ENCODE measurements around the gene ZNF771.

Gene ZNF771

DNA sequence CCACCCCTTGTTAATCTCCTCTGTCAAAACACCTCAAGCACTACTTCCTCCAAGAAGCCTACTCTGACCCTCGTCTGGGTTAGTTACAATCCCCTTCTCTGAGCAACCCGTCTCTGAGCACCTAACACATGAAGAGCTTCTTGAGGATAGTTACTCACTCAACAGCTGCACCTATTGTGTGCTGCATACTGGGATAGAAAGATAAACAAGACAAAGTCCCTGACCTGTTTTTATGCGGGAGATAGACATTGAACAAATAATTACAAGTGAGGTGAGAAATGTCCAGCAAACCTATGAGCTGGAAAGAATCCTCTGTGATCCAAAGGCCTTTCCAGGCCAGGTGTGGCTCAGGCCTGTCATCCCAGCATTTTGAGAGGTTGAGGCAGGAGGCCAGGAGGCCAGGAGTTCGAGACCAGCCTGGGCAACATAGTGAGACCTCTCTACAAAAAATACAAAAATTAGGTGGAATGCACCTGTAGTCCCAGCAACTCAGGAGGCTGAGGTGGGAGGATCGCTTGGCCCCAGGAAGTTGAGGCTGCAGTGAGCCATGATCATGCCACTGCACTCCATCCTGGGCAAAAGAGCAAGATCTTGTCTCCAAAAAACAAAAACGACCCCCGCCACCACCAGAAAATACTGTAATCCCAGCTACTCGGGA, 5.5 kb upstream of the ZNF771 start:
- TF ChIP-seq, protein P1, sequence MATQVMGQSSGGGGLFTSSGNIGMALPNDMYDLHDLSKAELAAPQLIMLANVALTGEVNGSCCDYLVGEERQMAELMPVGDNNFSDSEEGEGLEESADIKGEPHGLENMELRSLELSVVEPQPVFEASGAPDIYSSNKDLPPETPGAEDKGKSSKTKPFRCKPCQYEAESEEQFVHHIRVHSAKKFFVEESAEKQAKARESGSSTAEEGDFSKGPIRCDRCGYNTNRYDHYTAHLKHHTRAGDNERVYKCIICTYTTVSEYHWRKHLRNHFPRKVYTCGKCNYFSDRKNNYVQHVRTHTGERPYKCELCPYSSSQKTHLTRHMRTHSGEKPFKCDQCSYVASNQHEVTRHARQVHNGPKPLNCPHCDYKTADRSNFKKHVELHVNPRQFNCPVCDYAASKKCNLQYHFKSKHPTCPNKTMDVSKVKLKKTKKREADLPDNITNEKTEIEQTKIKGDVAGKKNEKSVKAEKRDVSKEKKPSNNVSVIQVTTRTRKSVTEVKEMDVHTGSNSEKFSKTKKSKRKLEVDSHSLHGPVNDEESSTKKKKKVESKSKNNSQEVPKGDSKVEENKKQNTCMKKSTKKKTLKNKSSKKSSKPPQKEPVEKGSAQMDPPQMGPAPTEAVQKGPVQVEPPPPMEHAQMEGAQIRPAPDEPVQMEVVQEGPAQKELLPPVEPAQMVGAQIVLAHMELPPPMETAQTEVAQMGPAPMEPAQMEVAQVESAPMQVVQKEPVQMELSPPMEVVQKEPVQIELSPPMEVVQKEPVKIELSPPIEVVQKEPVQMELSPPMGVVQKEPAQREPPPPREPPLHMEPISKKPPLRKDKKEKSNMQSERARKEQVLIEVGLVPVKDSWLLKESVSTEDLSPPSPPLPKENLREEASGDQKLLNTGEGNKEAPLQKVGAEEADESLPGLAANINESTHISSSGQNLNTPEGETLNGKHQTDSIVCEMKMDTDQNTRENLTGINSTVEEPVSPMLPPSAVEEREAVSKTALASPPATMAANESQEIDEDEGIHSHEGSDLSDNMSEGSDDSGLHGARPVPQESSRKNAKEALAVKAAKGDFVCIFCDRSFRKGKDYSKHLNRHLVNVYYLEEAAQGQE (IDR thresholded peaks at IDR 0.05; ENCODE audit: insufficient read depth in 1 of 2, low read depth in 2 of 2, low read length in 2 of 2) = no peak
- TF ChIP-seq FOXP2 (optimal IDR thresholded peaks at IDR 0.05; ENCODE audit: borderline replicate concordance, extremely low read depth, extremely low read length, insufficient read depth) (no peak), POLR2AphosphoS5 (IDR thresholded peaks at IDR 0.05; ENCODE audit: low read depth, low read length) (no peak), SIN3A (IDR thresholded peaks at IDR 0.05; ENCODE audit: borderline replicate concordance, insufficient read depth, low read length) (no peak), TAF1 (IDR thresholded peaks at IDR 0.05; ENCODE audit: borderline replicate concordance, insufficient read depth, low read length) (no peak)

DNA sequence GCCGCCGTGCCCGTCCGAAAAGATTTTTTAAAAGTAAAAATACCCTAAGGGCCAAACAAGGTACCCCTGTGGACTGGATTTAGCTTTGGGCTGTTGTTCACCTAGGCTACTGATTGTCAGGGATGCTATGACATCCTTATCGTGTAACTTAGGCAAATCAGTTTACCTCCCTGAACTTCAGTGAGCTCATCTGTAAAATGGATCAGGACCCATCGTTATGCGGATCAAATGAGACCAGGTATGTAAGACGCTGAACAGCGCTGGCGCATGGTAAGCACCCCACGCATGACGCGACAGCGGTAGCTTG, 658 bp upstream of the ZNF771 start:
- TF ChIP-seq FOXP2 (optimal IDR thresholded peaks at IDR 0.05; ENCODE audit: borderline replicate concordance, extremely low read depth, extremely low read length, insufficient read depth) (no peak), SIN3A (IDR thresholded peaks at IDR 0.05; ENCODE audit: borderline replicate concordance, insufficient read depth, low read length) (no peak), POLR2AphosphoS5 (IDR thresholded peaks at IDR 0.05; ENCODE audit: low read depth, low read length) (no peak), TAF1 (IDR thresholded peaks at IDR 0.05; ENCODE audit: borderline replicate concordance, insufficient read depth, low read length) (no peak)
- TF ChIP-seq, protein P1 (IDR thresholded peaks at IDR 0.05; ENCODE audit: insufficient read depth in 1 of 2, low read depth in 2 of 2, low read length in 2 of 2) = no peak

DNA sequence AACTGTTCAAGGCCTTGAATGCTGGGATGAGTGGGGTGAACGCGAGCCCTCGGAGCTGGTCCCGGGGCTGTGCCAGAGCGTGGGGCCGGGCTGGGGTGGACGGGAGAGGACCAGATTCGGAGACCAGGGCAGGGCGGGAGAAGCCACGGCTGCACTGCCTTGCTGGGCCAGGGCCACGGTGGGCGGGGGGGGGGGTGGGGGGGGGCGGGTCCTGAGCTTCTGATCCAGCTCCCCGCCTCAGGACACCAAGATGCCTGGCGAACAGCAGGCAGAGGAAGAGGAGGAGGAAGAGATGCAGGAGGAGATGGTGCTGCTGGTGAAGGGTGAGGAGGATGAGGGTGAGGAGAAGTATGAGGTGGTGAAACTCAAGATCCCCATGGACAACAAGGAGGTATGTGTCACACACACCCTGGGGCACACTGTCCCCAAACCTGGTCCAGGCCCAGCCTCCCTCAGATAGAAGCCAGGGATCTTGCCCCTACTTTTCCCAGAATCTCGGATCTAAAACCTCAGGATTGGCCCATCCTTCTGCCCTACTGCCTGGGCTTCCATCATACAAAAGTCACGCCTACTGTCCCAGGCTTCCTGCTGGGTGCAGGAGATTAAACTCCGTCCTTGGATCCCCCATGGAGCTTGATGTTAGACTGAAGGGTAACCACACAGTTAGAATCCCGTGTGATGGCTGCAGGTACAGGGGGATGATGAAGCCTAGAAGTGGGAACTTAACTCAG, 563 bp downstream of the ZNF771 start:
- no peak for TF ChIP-seq SIN3A (IDR thresholded peaks at IDR 0.05; ENCODE audit: borderline replicate concordance, insufficient read depth, low read length)
- TF ChIP-seq, protein P1 (IDR thresholded peaks at IDR 0.05; ENCODE audit: insufficient read depth in 1 of 2, low read depth in 2 of 2, low read length in 2 of 2) = no peak
- no peak for TF ChIP-seq TAF1 (IDR thresholded peaks at IDR 0.05; ENCODE audit: borderline replicate concordance, insufficient read depth, low read length)
- TF ChIP-seq POLR2AphosphoS5 (IDR thresholded peaks at IDR 0.05; ENCODE audit: low read depth, low read length) = no peak
- TF ChIP-seq FOXP2 (optimal IDR thresholded peaks at IDR 0.05; ENCODE audit: borderline replicate concordance, extremely low read depth, extremely low read length, insufficient read depth) = no peak

GRCh38 chr16:30409125-30410060, 2.0 kb downstream of the ZNF771 start:
- TF ChIP-seq, protein P1 (IDR thresholded peaks at IDR 0.05; ENCODE audit: insufficient read depth in 1 of 2, low read depth in 2 of 2, low read length in 2 of 2) = no peak
- TF ChIP-seq TAF1 (IDR thresholded peaks at IDR 0.05; ENCODE audit: borderline replicate concordance, insufficient read depth, low read length) = no peak
- no peak for TF ChIP-seq SIN3A (IDR thresholded peaks at IDR 0.05; ENCODE audit: borderline replicate concordance, insufficient read depth, low read length)
- TF ChIP-seq FOXP2 (optimal IDR thresholded peaks at IDR 0.05; ENCODE audit: borderline replicate concordance, extremely low read depth, extremely low read length, insufficient read depth) = no peak
- TF ChIP-seq POLR2AphosphoS5 (IDR thresholded peaks at IDR 0.05; ENCODE audit: low read depth, low read length) = no peak
